HG03442 (cell line): ENCODE results near the gene GALNT1.

Experiments
- ATAC-seq: cut with Tn5 transposase; IDR thresholded peaks from one replicate; pipeline ENCODE4 v1.9.1; 2021; ENCODE audit warnings: mild to moderate bottlenecking, moderate library complexity; ENCODE audit not compliant: unreplicated experiment

Gene GALNT1

DNA sequence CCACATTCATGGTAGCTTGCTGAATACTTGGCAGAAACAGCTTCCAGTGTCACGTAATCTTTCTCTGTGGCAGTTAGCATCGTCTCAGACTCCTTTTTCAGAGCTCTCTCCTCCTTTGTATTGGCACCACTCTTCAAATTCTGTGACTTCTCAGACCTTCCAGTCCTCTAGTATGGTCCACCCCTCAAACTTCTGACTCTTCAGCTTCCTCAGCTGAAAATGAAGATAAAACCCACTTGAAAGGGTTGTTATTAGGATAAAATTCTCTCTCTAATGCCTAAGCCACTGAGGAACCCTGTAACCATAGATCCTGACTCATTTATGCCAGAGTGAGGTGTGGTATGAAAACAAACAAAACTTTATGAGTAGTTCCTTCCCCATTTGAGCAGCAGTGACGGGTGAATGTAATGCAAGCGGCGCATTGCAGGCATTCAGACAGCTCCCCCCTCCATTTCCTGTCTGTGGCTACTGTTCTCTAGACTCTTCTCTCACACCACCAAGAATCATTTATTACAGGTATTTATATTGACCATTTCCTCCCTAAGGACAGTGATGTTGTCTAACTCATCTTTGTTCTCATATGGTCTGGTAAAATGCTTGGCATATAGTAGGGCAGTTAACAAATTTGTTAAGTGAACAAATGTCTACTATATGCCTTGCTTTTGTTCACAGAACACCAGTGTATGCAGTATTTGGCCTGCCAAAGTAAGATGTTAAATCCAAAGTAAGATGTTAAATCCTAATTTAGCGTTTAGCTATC, 35.3 kb downstream of the GALNT1 start:
- peak; percentile 98 for ATAC-seq

DNA sequence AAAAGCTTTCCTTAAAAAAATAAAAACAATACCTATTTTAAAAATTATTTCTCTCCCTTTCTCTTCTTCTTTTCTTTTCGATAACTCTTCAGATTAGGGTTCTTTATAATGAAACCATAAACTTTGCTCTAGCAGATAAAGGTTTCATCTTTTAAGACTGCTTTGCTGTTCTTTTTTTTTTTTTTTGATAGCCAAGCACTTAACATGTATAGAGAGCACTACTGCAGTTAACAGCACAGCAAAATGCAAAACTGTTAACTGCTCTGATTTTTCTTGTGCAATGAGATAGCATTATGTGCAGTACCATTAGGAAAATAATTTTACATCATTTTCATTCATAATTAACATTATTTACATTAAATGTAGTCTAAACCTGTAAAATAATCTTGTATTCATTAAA, 36.3 kb downstream of the GALNT1 start:
- no peak for ATAC-seq

DNA sequence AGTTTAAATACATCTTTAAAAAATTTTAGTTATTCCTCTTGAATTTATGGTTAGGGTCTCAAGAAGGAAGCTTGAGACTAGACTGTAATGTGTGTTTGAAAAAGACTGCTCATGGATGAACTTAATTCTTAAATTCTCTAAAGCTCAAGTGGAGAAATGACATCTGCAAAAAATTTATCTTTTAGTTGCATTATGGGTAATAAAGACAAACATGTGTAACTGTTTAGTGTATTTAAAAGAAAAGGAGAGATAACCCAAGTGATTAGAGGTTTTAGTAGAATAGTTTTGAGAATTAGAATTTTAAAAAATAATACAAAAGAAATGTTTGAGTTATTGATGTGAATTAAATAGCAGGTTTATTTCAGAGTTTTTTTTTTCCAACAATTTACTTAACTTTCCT, 36.7 kb downstream of the GALNT1 start:
- no peak for ATAC-seq

DNA sequence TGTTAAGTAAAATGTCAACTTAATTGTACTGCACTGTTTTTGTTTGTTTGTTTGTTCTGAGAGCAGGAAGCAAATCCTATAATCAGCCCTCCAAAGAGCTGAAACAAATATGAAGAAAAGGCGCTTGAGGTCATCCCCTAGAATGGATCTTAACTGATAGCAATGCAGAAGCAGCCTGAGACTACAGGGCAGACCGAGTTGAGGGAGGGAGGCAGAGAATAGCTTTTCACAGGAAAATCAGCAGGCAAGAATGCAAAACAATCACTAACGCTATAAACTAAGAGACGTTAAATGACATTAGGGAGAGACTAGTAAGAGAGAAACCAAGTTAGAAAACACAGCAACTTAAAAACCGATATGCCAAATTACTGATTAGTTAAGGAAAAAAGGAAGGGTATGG, 37.2 kb downstream of the GALNT1 start:
- no peak for ATAC-seq

DNA sequence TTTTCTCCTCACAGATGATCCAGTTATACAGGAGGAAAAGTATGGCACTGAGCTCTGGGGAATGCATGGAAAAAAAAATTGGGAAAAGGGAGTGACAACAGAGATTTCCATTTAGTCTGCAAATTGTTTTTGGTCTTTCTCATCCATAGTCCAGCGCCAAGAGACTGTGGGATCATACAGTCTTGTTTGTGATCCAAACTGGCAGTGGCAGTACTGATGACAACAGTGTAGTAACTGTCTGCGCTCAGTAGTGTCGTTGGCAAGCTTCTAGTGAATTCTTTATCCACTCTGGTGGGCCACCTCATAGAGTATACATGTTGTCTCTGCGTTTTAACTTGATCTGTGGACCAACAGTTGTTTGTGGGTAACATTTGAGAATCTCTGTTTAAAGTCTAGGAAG, 37.9 kb downstream of the GALNT1 start:
- ATAC-seq, result no peak

DNA sequence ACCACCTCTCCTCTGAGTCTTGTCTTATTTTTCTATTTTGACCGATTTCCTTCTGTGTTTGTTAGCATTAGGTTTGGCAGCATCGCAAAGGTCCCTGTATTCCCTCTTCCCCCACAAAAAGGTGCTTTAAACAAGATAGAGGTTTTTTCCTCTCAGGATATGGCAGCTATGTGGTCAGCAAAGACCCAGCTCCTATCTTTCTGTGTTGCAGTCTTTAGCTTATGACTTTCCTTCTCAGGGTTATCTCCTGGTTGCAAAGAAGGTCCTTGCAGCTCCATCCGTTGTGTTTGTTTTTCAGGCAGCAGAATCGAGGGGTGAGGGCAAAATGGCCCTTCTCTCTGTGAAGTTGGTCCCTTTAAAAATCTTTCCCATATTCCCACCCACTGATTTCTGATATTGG, 38.4 kb downstream of the GALNT1 start:
- ATAC-seq, result no peak

DNA sequence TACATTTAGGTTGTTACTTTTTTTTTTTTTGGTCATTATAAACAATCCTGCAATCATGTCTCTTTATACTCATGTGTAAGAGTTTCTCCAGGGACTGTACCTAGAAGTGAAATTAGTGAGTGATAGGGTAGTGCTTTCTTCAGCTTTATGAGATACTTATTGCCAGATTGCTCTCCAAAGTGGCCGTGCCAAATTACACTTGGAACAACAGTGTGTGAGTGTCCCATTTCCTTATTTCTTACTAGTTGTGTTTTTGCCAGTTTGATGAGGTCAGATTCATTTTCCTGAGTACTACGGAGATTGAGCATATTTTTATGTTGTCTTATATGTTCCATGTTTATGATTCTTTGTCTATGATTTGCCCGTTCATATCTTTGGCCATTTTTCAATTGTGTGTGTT, 39.2 kb downstream of the GALNT1 start:
- no peak for ATAC-seq

DNA sequence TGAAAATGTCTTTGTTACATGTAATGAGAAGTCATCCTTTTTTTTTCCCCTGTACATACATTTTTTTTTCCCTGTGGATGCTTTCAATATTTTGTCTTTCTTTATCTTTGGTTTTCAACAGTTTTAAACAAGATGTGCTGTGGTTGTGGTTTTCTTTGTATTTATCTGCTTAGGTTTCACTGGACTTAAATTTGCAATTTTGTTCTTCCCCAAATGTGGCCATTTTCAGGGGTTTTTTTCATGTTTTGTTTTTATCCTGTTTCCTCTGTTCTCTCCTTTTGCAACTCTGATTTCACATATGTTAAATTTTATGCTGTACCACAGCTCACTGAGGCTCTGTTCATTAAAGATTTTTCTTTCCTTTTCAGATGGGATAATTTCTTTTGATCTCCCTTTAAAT, 41.7 kb downstream of the GALNT1 start:
- no peak for ATAC-seq

DNA sequence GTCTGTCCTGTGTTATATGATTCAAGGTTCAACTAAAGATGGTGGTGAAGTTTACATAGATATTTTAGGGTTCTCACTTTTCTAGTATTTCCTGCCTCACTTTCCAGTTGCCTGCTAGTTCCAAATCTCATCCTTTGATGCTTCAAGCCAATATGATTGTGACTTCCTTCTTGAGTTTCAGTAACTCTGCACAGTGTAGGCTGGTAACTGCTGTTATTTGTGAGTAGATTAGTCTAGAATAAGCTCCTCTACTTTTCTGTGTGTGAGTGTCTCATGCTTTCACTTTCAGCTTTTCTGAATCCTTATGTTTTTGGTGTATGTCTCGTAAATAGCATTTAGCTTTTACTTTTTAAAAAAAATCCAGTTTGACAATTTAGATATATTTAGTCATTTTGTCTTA, 42.6 kb downstream of the GALNT1 start:
- peak; percentile 81 for ATAC-seq

DNA sequence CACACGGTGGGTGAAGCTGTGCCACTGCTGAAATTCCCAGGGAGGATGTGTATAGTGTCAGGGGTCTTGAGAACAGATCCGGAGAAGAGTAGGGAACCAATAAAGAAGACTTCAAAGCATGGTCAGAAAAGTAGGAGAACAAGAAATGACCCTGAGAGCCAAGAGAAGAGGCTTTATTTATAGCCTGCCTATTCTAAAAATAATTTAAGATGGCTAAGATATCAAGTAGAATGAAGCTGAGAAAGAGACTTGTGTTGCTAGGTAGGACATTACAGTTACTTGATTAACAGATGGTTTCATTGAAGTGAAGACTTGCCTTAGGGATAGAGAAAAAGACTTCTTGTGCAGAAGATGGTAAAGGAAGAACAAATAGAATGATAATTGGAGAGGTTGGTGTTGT, 43.7 kb downstream of the GALNT1 start:
- no peak for ATAC-seq

DNA sequence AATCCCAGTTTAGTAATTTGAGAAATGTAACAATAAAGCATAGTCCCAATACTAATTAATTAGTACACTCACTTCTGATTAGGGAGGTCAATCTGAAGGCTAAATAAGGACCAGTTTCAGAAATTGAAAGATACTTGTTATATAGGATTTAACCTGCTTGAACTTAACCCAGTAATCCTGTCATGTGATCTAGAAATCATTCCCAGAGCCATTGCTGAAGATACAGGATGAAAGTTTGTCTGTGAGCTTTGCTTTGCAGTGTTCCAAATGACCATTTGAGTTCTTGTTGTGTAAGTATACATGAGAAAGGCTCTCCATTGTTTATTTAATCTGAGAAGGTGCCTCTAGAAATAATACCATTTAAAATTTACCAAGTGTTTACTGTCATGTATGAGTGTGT, 52.2 kb downstream of the GALNT1 start:
- ATAC-seq, result no peak

DNA sequence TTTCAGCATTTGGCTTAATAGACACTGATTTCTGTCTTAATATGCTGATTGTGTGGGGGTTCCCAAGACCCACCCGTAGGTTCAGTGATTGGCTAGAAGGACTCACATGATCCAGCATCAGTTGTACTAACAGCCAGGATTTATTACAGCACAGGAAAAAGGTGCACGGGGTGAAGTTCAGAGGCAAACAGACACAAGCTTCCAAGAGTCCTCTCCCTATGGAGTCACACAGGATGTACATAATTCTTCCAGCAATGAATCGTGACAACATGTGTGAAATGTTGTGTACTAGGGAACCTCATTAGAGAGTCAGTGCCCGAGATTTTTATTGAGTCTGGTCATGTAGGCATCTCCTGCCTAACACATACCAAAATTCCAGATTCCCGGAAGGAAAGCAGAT, 52.8 kb downstream of the GALNT1 start:
- ATAC-seq, result no peak

DNA sequence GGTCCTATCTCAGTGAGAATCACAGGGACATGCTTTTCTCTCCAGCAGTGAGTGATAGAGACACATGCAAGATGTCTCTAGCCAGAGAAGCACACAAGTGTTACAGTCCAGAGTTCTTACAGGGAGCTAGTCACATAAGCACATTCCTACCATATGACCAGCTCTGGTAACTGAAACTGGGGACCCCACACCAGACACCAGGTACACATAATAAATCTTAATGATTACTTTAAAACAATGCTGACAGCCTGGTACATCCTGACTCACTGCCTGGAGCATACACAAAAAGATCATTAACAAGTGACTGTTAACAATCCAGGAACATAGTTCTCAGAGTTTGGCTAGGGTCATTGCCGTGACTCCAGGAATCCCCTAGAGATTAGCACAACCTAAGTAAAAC, 53.6 kb downstream of the GALNT1 start:
- no peak for ATAC-seq

DNA sequence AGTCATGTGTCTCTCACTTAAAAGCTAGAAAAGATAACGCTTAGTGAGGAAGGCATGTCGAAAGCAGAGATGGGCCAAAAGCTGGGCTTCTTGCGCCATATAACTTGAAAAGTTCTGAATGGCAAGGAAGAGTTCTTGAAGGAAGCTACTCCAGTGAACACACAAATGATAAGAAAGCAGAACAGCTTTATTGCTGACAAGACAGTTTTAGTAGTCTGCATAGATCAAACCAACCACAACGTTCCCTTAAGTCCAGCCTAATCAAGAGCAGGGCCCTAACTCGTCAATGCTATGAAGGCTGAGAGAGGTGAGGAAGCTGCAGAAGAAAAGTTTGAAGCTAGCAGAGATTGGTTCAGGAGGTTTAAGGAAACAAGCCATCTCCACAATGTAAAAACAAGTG, 55.7 kb downstream of the GALNT1 start:
- ATAC-seq, result no peak

DNA sequence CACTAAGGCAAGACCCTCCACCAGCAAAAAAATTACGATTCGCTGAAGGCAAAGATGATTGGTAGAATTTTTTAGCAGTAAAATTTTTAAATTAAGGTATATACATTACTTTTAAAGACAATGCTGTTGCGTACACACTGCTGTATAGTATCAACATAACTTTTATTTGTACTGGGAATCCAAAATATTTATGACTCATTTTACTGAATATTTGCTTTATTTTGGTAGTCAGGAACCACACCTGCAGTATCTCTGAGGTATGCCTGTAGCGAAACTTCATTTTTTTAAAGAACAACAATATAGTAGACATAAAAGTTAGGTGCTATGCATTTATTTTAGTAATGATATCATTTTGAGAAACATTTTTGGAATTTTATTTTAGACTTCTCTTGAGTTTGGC, 57.8 kb downstream of the GALNT1 start:
- ATAC-seq, result no peak

DNA sequence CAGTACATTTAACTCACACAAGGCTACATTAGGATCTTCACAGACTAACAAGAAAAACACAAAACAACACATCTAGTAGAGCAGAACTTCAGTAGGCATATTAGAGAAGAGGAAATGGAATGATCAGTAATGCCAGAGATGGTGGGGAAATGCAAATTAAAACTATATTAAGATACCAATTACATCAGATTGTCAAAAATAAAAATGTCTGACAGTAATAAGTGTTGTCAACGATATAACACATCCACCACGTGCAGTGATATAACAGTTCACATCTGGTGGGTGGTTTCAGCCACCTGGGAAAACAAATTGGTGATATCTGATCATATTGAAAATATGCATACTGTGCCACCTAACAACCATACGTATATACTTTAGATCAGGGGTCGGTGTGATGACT, 59.9 kb downstream of the GALNT1 start:
- ATAC-seq, result no peak

DNA sequence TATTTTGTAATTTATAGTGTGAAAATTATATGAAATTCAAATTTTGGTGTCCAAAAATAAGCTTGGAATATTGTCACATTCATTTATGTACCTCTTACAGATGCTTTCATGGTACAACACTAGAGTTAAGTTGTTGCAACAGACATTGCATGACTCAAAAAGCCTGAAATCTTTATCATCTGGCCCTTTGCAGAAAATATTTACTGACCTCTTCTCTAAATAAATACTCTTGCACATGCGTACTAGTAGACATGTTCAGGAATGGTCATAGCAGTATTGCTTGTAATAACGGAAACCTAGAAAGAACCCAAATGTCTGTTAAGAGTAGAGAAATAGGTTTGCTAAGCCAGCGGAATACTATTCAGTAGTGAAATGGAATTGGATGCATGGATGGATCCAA, 60.4 kb downstream of the GALNT1 start:
- ATAC-seq, result no peak

DNA sequence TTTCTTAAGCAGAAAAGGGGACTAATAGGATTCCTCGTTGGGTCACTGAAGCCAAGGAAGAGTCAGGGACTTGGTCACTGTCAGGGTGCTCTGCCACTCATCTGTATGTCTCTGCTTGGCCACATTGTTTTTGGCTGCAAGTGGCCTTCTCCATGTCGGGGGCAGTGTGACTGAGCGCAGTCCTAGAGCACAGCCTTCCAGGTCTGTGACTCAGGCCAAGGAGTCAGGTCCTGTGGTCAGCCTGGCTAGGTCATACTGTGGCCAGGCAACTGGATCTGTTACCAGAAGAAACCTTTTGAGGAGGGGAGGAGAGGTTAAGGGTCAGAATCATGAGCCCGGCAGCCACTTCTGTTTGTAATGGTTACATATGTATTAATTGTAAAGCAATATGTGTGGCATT, 61.3 kb downstream of the GALNT1 start:
- no peak for ATAC-seq

DNA sequence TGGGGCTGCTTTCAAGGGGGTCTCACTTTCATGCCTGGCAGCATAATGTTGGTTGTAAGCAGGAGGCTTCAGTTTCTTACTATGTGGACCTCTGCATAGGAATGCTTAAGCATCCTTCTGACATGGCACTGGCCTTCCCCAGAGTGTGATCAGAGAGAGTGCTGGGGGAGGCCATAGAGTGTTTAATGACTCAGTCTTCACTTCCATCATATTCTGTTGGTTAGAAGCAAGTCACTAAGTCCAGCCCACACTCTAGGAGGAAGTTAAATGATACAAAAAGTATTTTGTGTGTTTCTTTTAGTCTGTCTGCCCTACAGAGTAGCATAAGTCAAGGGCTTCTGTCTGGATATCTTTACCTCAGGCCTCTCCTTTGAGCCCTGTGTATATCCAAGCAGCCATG, 64.9 kb downstream of the GALNT1 start:
- ATAC-seq, result no peak

DNA sequence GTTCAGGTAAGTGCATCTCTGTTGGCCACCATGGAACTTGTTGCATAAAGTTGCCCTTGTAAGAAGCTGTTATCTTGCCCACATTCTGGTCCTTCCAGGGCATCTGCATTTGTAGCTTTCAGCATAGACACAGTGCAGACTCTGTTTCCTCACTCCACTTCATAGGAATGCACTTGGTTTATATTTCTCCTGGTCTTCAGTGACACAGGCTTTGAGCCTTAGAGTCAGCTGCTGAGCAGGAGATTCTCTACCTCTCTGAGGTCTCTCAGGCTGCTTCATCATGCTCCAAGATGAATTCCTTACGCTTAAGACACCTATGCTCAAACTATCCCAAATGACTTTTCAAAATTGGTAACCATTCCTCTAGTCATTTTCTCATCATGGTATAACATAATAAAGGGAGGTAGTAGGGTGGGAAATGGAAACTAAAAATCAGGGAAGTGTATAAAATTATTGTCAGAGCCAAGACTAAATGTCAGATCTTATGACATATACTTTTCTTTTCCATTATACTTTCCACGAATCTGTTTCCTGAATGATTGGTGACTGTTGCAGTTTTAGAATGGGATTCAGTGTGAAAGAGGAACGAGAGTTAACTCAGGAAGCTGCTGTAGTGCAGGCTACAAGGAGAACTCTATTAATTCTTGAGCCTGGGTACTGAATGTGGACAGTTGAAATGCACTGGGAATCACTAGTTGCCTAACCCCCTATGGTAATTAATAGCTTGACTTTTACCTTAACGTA, 72.0 kb downstream of the GALNT1 start:
- ATAC-seq, result no peak

DNA sequence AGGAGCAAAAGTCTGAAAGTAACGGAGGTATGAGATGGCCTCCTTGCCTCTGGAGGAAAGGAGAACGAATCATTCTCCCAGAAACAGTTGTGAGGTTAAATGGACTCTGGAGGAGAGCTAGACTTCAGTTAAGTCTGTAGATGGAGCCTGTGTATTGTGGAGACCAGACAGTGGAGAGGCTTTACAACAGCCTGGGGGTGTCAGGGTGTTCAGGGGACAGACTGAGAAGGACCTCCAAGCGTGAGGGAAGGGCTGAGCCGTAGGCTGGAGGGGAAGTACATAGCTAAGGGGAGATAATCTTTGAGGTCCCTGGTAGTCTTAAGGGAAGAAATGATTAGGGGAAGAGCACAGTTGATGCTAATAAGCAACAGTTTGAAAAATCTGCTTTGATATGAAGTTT, 76.6 kb downstream of the GALNT1 start:
- no peak for ATAC-seq

DNA sequence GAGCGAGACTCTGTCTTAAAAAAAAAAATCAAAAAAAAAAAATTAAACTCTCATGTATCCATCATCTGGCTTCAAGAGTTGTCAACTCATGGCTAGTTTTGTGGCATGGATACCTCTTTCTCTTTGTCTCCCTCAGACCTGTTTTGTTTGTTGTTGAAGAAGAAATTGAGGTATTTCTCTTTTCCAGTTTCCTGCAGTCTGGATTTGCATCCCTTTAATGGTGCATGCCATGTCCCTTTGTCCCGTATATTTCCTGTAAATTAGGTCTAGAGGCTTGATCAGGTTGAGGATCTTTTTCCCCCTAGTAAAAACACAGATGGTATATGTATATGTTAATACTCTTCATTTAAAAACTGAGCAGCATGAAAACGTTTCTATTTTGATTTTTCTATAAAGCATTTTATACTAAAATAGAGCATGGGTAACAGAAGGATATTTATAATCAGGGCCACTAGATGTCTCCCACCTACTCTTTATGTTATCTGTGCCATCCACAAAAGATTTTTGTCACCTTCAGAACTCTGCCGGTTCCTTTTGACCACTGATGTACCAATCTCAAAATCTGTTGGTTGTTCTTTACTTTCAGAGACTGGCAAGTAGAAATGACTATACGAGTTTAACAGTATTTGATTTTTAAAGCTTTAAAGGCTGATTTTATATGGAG, 80.1 kb downstream of the GALNT1 start:
- ATAC-seq, result no peak
